ENCODE data around the gene KRT38. TPM values are rescaled to one million over a fixed set of nuclear protein-coding genes. Genes with fewer than 3 reads are reported as not detected.

Gene KRT38
- total RNA-seq, 1 donor, result under 0.01 TPM

- H4K20me1 ChIP-seq (ENCODE audit: insufficient read depth, low read length), result no peaks in the 10 kb centered on the region
- no peaks in the 10 kb centered on the region for H3K27me3 ChIP-seq (ENCODE audit: insufficient read depth, low read length)
- H3K4me2 ChIP-seq (ENCODE audit: insufficient read depth, low read length), result no peak overlapping the region
- no peaks in the 10 kb centered on the region for H3K79me2 ChIP-seq (ENCODE audit: insufficient read depth, low read length)
- H3K36me3 ChIP-seq (ENCODE audit: insufficient read depth, low read length), result no peaks in the 10 kb centered on the region
- TF ChIP-seq CTCF (IDR thresholded peaks at IDR 0.05; ENCODE audit: extremely low read depth, low read depth, low read length), result no peak
- no peak overlapping the region for H2AFZ ChIP-seq (ENCODE audit: low read length)
- no peak overlapping the region for H3K4me3 ChIP-seq (ENCODE audit: insufficient read depth, low read length)
- peak; percentile 85 for DNase-seq (ENCODE audit: insufficient read length, low spot score, missing footprints)
- H3K4me1 ChIP-seq (ENCODE audit: insufficient read depth, low read length), result peaks cover 30% of the 10 kb centered on the region
- peak overlapping the region; percentile 10 for H3K27ac ChIP-seq (ENCODE audit: low read depth, low read length)
- H3K9me3 ChIP-seq (ENCODE audit: low read depth, low read length), result no peaks in the 10 kb centered on the region
Observed at GRCh38 chr17:41442739-41443138, 2.0 kb upstream of the KRT38 start.

- H3K4me2 ChIP-seq (ENCODE audit: insufficient read depth, low read length), result no peak overlapping the region
- H3K27ac ChIP-seq (ENCODE audit: low read depth, low read length), result no peak overlapping the region
- no peak overlapping the region for H2AFZ ChIP-seq (ENCODE audit: low read length)
- no peak overlapping the region for H3K4me3 ChIP-seq (ENCODE audit: insufficient read depth, low read length)
- no peak for TF ChIP-seq CTCF (IDR thresholded peaks at IDR 0.05; ENCODE audit: extremely low read depth, low read depth, low read length)
- no peaks in the 10 kb centered on the region for H3K79me2 ChIP-seq (ENCODE audit: insufficient read depth, low read length)
- H4K20me1 ChIP-seq (ENCODE audit: insufficient read depth, low read length), result no peaks in the 10 kb centered on the region
- H3K4me1 ChIP-seq (ENCODE audit: insufficient read depth, low read length), result peaks cover 14% of the 10 kb centered on the region
- H3K27me3 ChIP-seq (ENCODE audit: insufficient read depth, low read length), result no peaks in the 10 kb centered on the region
- no peaks in the 10 kb centered on the region for H3K36me3 ChIP-seq (ENCODE audit: insufficient read depth, low read length)
- DNase-seq (ENCODE audit: insufficient read length, low spot score, missing footprints), result no peak
- H3K9me3 ChIP-seq (ENCODE audit: low read depth, low read length), result no peaks in the 10 kb centered on the region
Observed at GRCh38 chr17:41439375-41439774, 1.4 kb downstream of the KRT38 start.

- Histone ChIP-seq H2AFZ (ENCODE audit: low read length) (no peak overlapping the region), H3K4me3 (ENCODE audit: insufficient read depth, low read length) (no peak overlapping the region), H4K20me1 (ENCODE audit: insufficient read depth, low read length) (no peaks in the 10 kb centered on the region), H3K36me3 (ENCODE audit: insufficient read depth, low read length) (no peaks in the 10 kb centered on the region), H3K4me1 (ENCODE audit: insufficient read depth, low read length) (peaks cover 5% of the 10 kb centered on the region), H3K4me2 (ENCODE audit: insufficient read depth, low read length) (no peak overlapping the region), H3K79me2 (ENCODE audit: insufficient read depth, low read length) (no peaks in the 10 kb centered on the region), H3K27me3 (ENCODE audit: insufficient read depth, low read length) (no peaks in the 10 kb centered on the region), H3K27ac (ENCODE audit: low read depth, low read length) (no peak overlapping the region), H3K9me3 (ENCODE audit: low read depth, low read length) (no peaks in the 10 kb centered on the region)
- no peak for TF ChIP-seq CTCF (IDR thresholded peaks at IDR 0.05; ENCODE audit: extremely low read depth, low read depth, low read length)
- no peak for DNase-seq (ENCODE audit: insufficient read length, low spot score, missing footprints)
Observed at GRCh38 chr17:41437769-41438168, 3.0 kb downstream of the KRT38 start.

GRCh38 chr17:41437254-41437653, 3.5 kb downstream of the KRT38 start:
- H3K4me2 ChIP-seq (ENCODE audit: insufficient read depth, low read length), result no peak overlapping the region
- H3K36me3 ChIP-seq (ENCODE audit: insufficient read depth, low read length), result no peaks in the 10 kb centered on the region
- no peaks in the 10 kb centered on the region for H4K20me1 ChIP-seq (ENCODE audit: insufficient read depth, low read length)
- H3K9me3 ChIP-seq (ENCODE audit: low read depth, low read length), result no peaks in the 10 kb centered on the region
- DNase-seq (ENCODE audit: insufficient read length, low spot score, missing footprints), result no peak
- H2AFZ ChIP-seq (ENCODE audit: low read length), result no peak overlapping the region
- H3K4me1 ChIP-seq (ENCODE audit: insufficient read depth, low read length), result no peaks in the 10 kb centered on the region
- H3K4me3 ChIP-seq (ENCODE audit: insufficient read depth, low read length), result no peak overlapping the region
- H3K27me3 ChIP-seq (ENCODE audit: insufficient read depth, low read length), result no peaks in the 10 kb centered on the region
- TF ChIP-seq CTCF (IDR thresholded peaks at IDR 0.05; ENCODE audit: extremely low read depth, low read depth, low read length), result no peak
- no peaks in the 10 kb centered on the region for H3K79me2 ChIP-seq (ENCODE audit: insufficient read depth, low read length)
- H3K27ac ChIP-seq (ENCODE audit: low read depth, low read length), result no peak overlapping the region
